ENCODE measurements around the gene CUBN. TPM values are rescaled to one million over a fixed set of nuclear protein-coding genes. Genes with fewer than 3 reads are reported as not detected.

Gene CUBN
- total RNA-seq (2022; extraction: Qiagen RNA extraction; ENCODE audit: low read depth), result 0.11 to 0.25 TPM (median 0.14 TPM) in 4 of 5 replicates, not detected in the other

GRCh38 chr10:17129741-17130140, at the start of gene CUBN:
TSS of gene CUBN (minus strand) at chr10:17129811. CDS start at chr10:17129765, 46 bp downstream.

GRCh38 chr10:16817125-16818019, 312.2 kb downstream of the CUBN start, which contains the start of gene RSU1:
TSS of gene RSU1 (minus strand) at chr10:16817424. CDS start at chr10:16817081, 343 bp downstream.

Other genes starting within 250 kb of the CUBN start
- 2.8 to 5.1 TPM (median 4.1 TPM) in 5 replicates for gene TRDMT1, start 71.9 kb upstream of the CUBN start, total RNA-seq (2022; extraction: Qiagen RNA extraction; ENCODE audit: low read depth)
- gene VIM, start 98.4 kb upstream of the CUBN start, total RNA-seq (2022; extraction: Qiagen RNA extraction; ENCODE audit: low read depth), result 1,643 to 1,990 TPM (median 1,863 TPM) in 5 replicates

Data from A549 treated with DMSO at 1 μM for 4 hours (cell line).